Inflammatory macrophage treated with lipopolysaccharide for 1 hour (primary cell): ENCODE data around the gene C1GALT1C1.
"Not testable (repeated sequence)": the region's sequence is repeated elsewhere in the genome, so short reads cannot be mapped to it uniquely, and the experiment has no call there.

ENCODE experiments used
- DNase-seq, 2 donors: peaks; one replicate each; pipeline ENCODE4 v3.0.0-alpha.2; 2020 to 2022

The C1GALT1C1 gene

GRCh38 chrX:120629667-120630537 is at the start of gene C1GALT1C1:
C1GALT1C1 (minus strand) TSS chrX:120630054; CDS start chrX:120627166, 2,888 bp downstream.
- DNase-seq = peak; percentile 84 to 88

GRCh38 chrX:120677004-120677652 is 47.3 kb upstream of the C1GALT1C1 start:
- peak; percentile 4 to 34 for DNase-seq

- DNase-seq = no peak
These were observed 43.1 kb upstream of the C1GALT1C1 start for GRCh38 chrX:120672841-120673530.

GRCh38 chrX:120672389-120672788 is 42.5 kb upstream of the C1GALT1C1 start:
- DNase-seq = no peak

- no peak for DNase-seq
These were observed 42.1 kb upstream of the C1GALT1C1 start for GRCh38 chrX:120671963-120672362.

GRCh38 chrX:120668357-120668756 is 38.5 kb upstream of the C1GALT1C1 start:
- no peak for DNase-seq

- not testable (repeated sequence) for DNase-seq
These were observed 34.7 kb upstream of the C1GALT1C1 start for GRCh38 chrX:120664535-120664934.

- DNase-seq = peak; percentile 17 to 39
These were observed 34.2 kb upstream of the C1GALT1C1 start for GRCh38 chrX:120664081-120664480.

- no peak for DNase-seq
These were observed 32.8 kb upstream of the C1GALT1C1 start for GRCh38 chrX:120662662-120663061.

- no peak for DNase-seq
These were observed 30.8 kb upstream of the C1GALT1C1 start for GRCh38 chrX:120660637-120661036.

GRCh38 chrX:120653000-120653399 is 23.1 kb upstream of the C1GALT1C1 start:
- no peak for DNase-seq

GRCh38 chrX:120652256-120652655 is 22.4 kb upstream of the C1GALT1C1 start:
- DNase-seq = not testable (repeated sequence)

- no peak for DNase-seq
These were observed 17.3 kb upstream of the C1GALT1C1 start for GRCh38 chrX:120647127-120647526.

GRCh38 chrX:120642871-120643270 is 13.0 kb upstream of the C1GALT1C1 start:
- DNase-seq = no peak

- no peak for DNase-seq
These were observed 8.8 kb upstream of the C1GALT1C1 start for GRCh38 chrX:120638619-120639018.

- peak in 1 of 2 donors; percentile 16 for DNase-seq
These were observed 4.5 kb downstream of the C1GALT1C1 start for GRCh38 chrX:120625371-120625770.

- DNase-seq = no peak
These were observed 11.7 kb downstream of the C1GALT1C1 start for GRCh38 chrX:120617996-120618630.

- no peak for DNase-seq
These were observed 15.0 kb downstream of the C1GALT1C1 start for GRCh38 chrX:120614816-120615215.

- no peak for DNase-seq
These were observed 17.8 kb downstream of the C1GALT1C1 start for GRCh38 chrX:120612086-120612485.

GRCh38 chrX:120604361-120604782 is 25.5 kb downstream of the C1GALT1C1 start:
- peak; percentile 39 to 44 for DNase-seq

- peak; percentile 73 to 74 for DNase-seq
These were observed 26.0 kb downstream of the C1GALT1C1 start, which contains the start of gene MCTS1 for GRCh38 chrX:120603707-120604360. MCTS1 (plus strand) TSS chrX:120604101; CDS start chrX:120604237, 136 bp downstream.

GRCh38 chrX:120585702-120586101 is 44.2 kb downstream of the C1GALT1C1 start:
- no peak for DNase-seq
